Choroid plexus epithelial cell (primary cell): ENCODE results near the gene FXYD5.

Source experiments
- DNase-seq: peaks from one replicate; pipeline ENCODE4 v3.0.0-alpha.2; 2010; ENCODE audit warnings: low read depth
- H3K4me3 ChIP-seq: 2 replicates; pipeline ENCODE4 v1.5.1; 2011; ENCODE audit warnings: low read depth, mild to moderate bottlenecking, control low read depth, low read length, moderate library complexity
- TF ChIP-seq, protein P1 (sequence below): conservative IDR thresholded peaks from 2 replicates; pipeline ENCODE4 v1.5.1; 2011; ENCODE audit warnings: low read depth, mild to moderate bottlenecking, control low read depth, inconsistent platforms, low read length, moderate library complexity

FXYD5 gene

DNA sequence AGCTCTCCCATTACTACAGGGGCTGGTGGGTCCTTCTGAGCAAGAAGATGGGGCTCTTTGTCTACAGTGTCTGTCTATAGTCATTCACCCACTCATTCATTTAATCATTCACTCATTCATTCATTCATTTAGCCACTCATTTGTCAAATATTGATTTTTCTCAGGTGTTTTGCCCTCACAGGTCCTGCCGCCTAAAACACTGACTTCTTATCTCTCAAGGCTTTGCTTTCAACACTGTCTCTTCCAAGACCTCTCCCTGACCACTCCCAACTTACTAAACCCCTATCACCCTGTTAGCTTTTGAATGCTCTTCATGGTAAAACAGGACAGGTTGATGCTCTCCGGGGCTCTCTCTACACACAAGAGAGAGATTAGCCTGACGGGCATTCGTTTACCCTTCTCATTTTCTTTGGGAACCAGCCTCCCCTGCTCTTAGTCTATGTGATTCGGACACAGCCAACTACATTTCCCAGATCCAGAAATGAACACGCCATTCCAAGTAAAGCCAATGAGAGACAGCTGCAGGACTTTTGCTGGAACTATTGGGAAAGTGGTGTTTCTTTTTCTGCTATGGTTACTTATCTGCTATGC lies 51.3 kb downstream of the FXYD5 start:
- no peak overlapping the region for H3K4me3 ChIP-seq
- TF ChIP-seq, protein P1, sequence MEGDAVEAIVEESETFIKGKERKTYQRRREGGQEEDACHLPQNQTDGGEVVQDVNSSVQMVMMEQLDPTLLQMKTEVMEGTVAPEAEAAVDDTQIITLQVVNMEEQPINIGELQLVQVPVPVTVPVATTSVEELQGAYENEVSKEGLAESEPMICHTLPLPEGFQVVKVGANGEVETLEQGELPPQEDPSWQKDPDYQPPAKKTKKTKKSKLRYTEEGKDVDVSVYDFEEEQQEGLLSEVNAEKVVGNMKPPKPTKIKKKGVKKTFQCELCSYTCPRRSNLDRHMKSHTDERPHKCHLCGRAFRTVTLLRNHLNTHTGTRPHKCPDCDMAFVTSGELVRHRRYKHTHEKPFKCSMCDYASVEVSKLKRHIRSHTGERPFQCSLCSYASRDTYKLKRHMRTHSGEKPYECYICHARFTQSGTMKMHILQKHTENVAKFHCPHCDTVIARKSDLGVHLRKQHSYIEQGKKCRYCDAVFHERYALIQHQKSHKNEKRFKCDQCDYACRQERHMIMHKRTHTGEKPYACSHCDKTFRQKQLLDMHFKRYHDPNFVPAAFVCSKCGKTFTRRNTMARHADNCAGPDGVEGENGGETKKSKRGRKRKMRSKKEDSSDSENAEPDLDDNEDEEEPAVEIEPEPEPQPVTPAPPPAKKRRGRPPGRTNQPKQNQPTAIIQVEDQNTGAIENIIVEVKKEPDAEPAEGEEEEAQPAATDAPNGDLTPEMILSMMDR: no peak
- DNase-seq: no peak

DNA sequence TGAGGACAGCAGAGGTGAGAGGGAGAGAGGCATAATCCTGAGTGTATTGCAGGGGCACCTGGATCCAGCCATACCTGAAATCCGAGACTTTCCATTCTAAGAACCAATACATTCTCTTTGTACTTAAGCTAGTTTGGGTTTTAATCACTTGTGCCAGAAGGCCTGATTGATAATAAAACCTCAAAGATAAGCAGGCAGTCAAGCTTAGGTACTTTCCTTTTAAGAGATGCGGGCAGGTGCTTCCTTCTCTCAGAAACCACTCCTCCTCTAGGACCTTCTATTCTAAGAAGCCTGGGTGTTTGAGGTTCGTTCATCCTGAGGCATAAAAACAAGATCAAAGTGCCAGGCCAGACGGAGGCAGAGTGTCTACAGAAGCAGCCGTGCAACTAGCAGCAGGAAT lies 51.8 kb downstream of the FXYD5 start:
- H3K4me3 ChIP-seq: no peak overlapping the region
- TF ChIP-seq, protein P1: no peak
- no peak for DNase-seq

DNA sequence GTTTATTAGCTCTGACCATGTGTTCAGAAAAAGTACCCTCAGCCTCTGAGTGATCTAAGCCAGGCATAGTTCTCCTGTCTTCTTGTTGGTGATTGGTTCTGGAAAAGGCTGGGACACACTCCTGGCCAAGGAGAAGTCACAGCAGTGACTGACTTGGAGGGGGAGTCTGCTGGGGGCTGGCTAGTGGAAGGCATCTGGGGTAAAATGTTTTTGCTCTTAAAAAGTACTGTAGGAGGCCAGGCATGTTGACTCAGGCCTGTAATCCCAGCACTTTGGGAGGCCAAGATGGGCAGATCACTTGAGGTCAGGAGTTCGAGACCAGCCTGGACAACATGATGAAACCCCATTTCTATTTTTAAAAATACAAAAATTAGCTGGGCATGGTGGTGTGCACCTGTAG lies 52.3 kb downstream of the FXYD5 start:
- no peak for DNase-seq
- H3K4me3 ChIP-seq: no peak overlapping the region
- TF ChIP-seq, protein P1: no peak

DNA sequence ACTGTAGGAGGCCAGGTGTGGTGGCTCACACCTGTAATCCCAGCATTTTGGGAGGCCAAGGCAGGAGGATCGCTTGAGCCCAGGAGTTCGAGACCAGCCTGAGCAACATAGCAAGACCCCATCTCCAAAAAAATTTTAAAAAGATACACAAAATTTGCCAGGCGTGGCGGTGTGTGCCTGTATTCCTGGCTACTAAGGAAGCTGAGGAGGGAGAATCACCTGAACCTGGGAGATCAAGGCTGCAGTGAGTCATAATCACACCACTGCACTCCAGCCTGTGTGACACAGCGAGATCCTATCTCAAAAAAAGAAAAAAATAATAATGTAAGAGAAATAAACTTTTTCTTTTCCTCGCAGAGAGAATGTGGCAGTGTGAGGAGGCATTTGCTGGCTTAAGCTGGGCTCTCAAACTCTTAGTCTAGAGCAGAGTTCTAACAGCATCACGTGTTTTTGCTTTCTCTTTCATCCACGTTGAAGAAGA lies 52.9 kb downstream of the FXYD5 start:
- no peak overlapping the region for H3K4me3 ChIP-seq
- no peak for DNase-seq
- TF ChIP-seq, protein P1: no peak

DNA sequence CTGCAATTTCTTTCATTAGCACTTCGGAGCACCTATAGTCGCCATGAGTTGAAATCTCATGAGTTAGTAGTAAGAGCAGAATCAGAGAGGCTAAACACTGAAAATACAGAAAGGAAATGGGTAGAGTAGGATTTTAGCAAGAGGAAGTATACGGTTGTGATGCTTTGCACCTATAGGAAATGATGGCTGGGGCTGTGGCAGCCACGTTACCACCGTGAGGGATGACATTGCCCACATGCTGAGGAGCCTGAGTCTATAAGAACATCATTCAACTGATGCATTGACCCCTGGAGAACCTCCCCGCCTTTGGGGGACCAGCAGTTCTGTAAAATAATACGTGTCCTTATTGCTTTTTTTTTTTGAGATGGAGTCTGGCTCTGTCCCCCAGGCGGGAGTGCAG lies 53.6 kb downstream of the FXYD5 start:
- no peak overlapping the region for H3K4me3 ChIP-seq
- DNase-seq: no peak
- TF ChIP-seq, protein P1: no peak

DNA sequence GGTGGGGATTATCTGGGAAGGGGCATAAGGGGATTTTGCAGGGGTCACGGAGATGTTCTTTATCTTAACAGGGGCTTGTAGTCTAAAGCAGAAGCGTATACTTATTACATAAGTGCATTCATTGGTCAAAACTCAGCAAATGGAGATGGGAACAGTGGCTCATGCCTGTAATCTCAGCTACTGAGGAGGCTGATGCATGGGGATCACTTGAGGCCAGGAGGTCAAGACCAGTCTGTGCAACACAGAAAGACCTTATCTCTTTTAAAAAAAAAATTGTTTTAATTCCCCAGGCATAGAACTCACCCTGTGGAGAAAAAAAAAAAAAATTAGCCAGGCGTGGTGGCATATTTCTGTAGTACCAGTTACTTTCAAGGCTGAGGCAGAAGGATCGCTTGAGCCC lies 55.1 kb downstream of the FXYD5 start:
- TF ChIP-seq, protein P1: no peak
- H3K4me3 ChIP-seq: no peak overlapping the region
- DNase-seq: no peak

DNA sequence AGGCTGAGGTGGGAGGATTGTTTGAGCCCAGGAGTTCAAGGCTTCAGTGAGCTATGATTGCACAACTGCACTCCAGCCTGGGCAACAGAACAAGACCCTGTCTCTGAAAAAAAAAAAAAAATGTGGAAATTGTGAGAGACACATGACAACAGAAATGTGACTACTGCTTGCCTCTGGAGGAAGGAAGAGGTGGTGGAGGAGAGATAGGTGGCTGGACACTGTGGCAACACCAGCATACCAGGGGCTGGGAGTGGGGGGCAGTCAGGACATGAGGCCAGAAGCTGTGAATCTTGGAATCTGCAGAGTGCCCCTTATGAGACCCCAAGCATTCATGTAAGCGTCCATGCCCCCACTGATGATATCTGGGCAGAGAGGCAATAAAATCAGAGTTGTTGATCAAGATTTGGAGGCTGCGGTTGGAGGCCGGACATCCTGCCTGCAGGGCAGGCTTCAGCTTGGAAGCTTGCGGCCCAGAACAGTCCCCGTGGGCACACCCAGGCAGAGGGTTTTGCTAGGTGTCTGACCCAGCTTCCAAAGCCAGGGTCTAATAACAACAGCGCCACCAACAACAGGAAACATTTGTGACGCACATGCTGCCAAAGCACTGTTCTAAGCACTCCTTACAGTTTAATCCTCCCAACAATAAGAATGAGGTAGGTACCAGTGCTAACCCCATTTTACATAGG lies 57.2 kb downstream of the FXYD5 start:
- H3K4me3 ChIP-seq: no peak overlapping the region
- no peak for DNase-seq
- TF ChIP-seq, protein P1: no peak
